HepG2 (cell line): ENCODE measurements around the gene PC. TPM values are rescaled to one million over a fixed set of nuclear protein-coding genes. Genes with fewer than 3 reads are reported as not detected.
A peak's percentile ranks its signal among the peaks of the same experiment; 100 is the strongest.

Experiments used
- DBP ChIP-seq: sonication (generic); formaldehyde crosslinking; IDR thresholded peaks from 2 replicates; pipeline ENCODE4 v1.4.0; 2020; ENCODE audit warnings: missing genetic modification reagents; ENCODE audit errors: not compliant biosample characterization
- DMAP1 ChIP-seq: IDR thresholded peaks from 2 replicates; pipeline ENCODE4 v1.6.1; 2016
- ELF1 ChIP-seq: sonication (generic); formaldehyde crosslinking; IDR thresholded peaks from 2 replicates; pipeline ENCODE4 v1.4.0; 2020; ENCODE audit warnings: missing genetic modification reagents
- HOMEZ ChIP-seq: IDR thresholded peaks from 2 replicates; pipeline ENCODE4 v1.6.1; 2016; ENCODE audit warnings: low read depth
- KAT7 ChIP-seq: IDR thresholded peaks from 2 replicates; pipeline ENCODE4 v1.6.1; 2018; ENCODE audit warnings: borderline replicate concordance, missing compliant biosample characterization
- KLF6 ChIP-seq: IDR thresholded peaks from 2 replicates; pipeline ENCODE4 v1.8.0; 2016; ENCODE audit warnings: missing biosample characterization, missing genetic modification reagents
- MAX ChIP-seq: IDR thresholded peaks from 2 replicates; pipeline ENCODE4 v1.6.1; 2012; ENCODE audit warnings: inconsistent platforms
- ONECUT2 ChIP-seq: sonication (generic); formaldehyde crosslinking; IDR thresholded peaks from 2 replicates; pipeline ENCODE4 v1.4.0; 2020; ENCODE audit warnings: missing genetic modification reagents
- RAD21 ChIP-seq: fragments of 450-650 bp; formaldehyde crosslinking; IDR thresholded peaks from 2 replicates; pipeline ENCODE4 v1.5.0; 2020; ENCODE audit warnings: mild to moderate bottlenecking
- RBFOX2 ChIP-seq: fragments of 200-400 bp; formaldehyde crosslinking; IDR thresholded peaks from 2 replicates; pipeline ENCODE4 v1.6.1; 2017; ENCODE audit warnings: low read depth, mild to moderate bottlenecking, low read length
- RERE ChIP-seq: IDR thresholded peaks from 2 replicates; pipeline ENCODE4 v1.6.1; 2016; ENCODE audit warnings: low read depth, missing genetic modification reagents, missing compliant biosample characterization
- TBX2 ChIP-seq: sonication (generic); formaldehyde crosslinking; IDR thresholded peaks from 2 replicates; pipeline ENCODE4 v1.5.0; 2020; ENCODE audit warnings: missing genetic modification reagents, mild to moderate bottlenecking, borderline replicate concordance
- YEATS2 ChIP-seq: sonication (generic); formaldehyde crosslinking; IDR thresholded peaks from 2 replicates; pipeline ENCODE4 v1.4.0; 2020; ENCODE audit warnings: missing genetic modification reagents, borderline replicate concordance
- YY1 ChIP-seq: IDR thresholded peaks from 2 replicates; pipeline ENCODE4 v1.6.1; 2011; ENCODE audit warnings: low read length, low read depth, moderate library complexity, mild to moderate bottlenecking; ENCODE audit not compliant: insufficient read depth, insufficient replicate concordance
- ZFP62 ChIP-seq: sonication (generic); formaldehyde crosslinking; IDR thresholded peaks from 2 replicates; pipeline ENCODE4 v1.4.0; 2020; ENCODE audit warnings: missing genetic modification reagents
- ZNF138 ChIP-seq: sonication (generic); formaldehyde crosslinking; IDR thresholded peaks from 2 replicates; pipeline ENCODE4 v1.5.0; 2020; ENCODE audit warnings: mild to moderate bottlenecking, low read depth, missing genetic modification reagents
- ZNF292 ChIP-seq: sonication (generic); formaldehyde crosslinking; IDR thresholded peaks from 2 replicates; pipeline ENCODE4 v1.8.1; 2022; ENCODE audit warnings: mild to moderate bottlenecking, low read depth, missing genetic modification reagents, borderline replicate concordance
- ZNF503 ChIP-seq: sonication (generic); formaldehyde crosslinking; IDR thresholded peaks from 2 replicates; pipeline ENCODE4 v1.4.0; 2020; ENCODE audit warnings: missing genetic modification reagents
- ZNF598 ChIP-seq: sonication (generic); formaldehyde crosslinking; IDR thresholded peaks from 2 replicates; pipeline ENCODE4 v1.5.1; 2020; ENCODE audit warnings: mild to moderate bottlenecking, missing genetic modification reagents, borderline replicate concordance
- ZNF790 ChIP-seq: sonication (generic); formaldehyde crosslinking; IDR thresholded peaks from 2 replicates; pipeline ENCODE4 v1.8.0; 2022; ENCODE audit warnings: missing genetic modification reagents, mild to moderate bottlenecking, borderline replicate concordance
- polyA plus RNA-seq, 8 experiments: library from polyadenylated mRNA; depleted of rRNA in 3 of 8; stranded (reverse) in 7 of 8; unstranded in 1 of 8; fragments of >200 nt; fragmentation: Illumina TruSeq in 4 of 8; extraction: Trizol in 4 of 8; gene quantifications; 2 replicates each; pipeline versions ENCODE4 v1.2.1 to v1.2.3, GENCODE V29; 2011 to 2016; ENCODE audit warnings: low read depth in 4 of 8, missing spikeins in 1 of 8, mixed read lengths in 1 of 8; ENCODE audit not compliant: insufficient read depth in 1 of 8
- total RNA-seq, 5 experiments: library from RNA; depleted of rRNA; stranded (reverse); fragments of >200 nt; fragmentation: Illumina TruSeq; extraction: Trizol; gene quantifications; 2 replicates each; pipeline ENCODE4 v1.2.3, GENCODE V29; 2016; ENCODE audit warnings: low read depth in 1 of 5

PC gene
- total and polyA plus RNA-seq, 2 of the 13 experiments (the other 11 are each of a cell fraction or from before 2014, with no cell fraction given): 29.0 to 39.0 TPM

GRCh38 chr11:66958232-66958955 lies at the start of gene PC (continued):
- TF ChIP-seq KLF6 (CRISPR knock-in tag): peak; percentile 72; the same call in 1 of the 2 replicates
- no peak for TF ChIP-seq ZNF503 (CRISPR knock-in tag)
- peak; percentile 86 for TF ChIP-seq RBFOX2
- TF ChIP-seq ZFP62 (CRISPR knock-in tag): no peak
- 0 out of 2 replicates have a peak, but pooled peaks have one; percentile 27 for TF ChIP-seq KAT7 (CRISPR knock-in tag)
- peak; percentile 100 for TF ChIP-seq MAX
- TF ChIP-seq ZNF292: peak; percentile 70; the same call in 1 of the 2 replicates
- TF ChIP-seq ONECUT2 (CRISPR knock-in tag): no peak
- peak; percentile 21; the same call in 1 of the 2 replicates for TF ChIP-seq ZNF138 (CRISPR knock-in tag)
- TF ChIP-seq DMAP1 (CRISPR knock-in tag): peak; percentile 88; the same call in 1 of the 2 replicates
- TF ChIP-seq RERE (CRISPR knock-in tag): no peak
- peak; percentile 76 for TF ChIP-seq YEATS2 (CRISPR knock-in tag)
- TF ChIP-seq ELF1 (CRISPR knock-in tag): peak; percentile 99
- TF ChIP-seq ZNF790 (CRISPR knock-in tag): peak; percentile 90; the same call in 1 of the 2 replicates
- TF ChIP-seq DBP (CRISPR knock-in tag): no peak
- peak; percentile 6 for TF ChIP-seq YY1
- TF ChIP-seq HOMEZ (CRISPR knock-in tag): peak; percentile 59; the same call in 1 of the 2 replicates
- TF ChIP-seq RAD21: no peak
- peak; percentile 93 for TF ChIP-seq TBX2 (CRISPR knock-in tag)
- TF ChIP-seq ZNF598 (CRISPR knock-in tag): 0 out of 2 replicates have a peak, but pooled peaks have one; percentile 37
